Brain pericyte (primary cell): ENCODE measurements around the gene ALDH1A2.
"Not testable (repeated sequence)": the region's sequence is repeated elsewhere in the genome, so short reads cannot be mapped to it uniquely, and the experiment has no call there.

Experiments used
- DNase-seq: peaks from one replicate; pipeline ENCODE4 v3.0.0-alpha.2; 2012; ENCODE audit warnings: low read depth, low spot score

The ALDH1A2 gene

DNA sequence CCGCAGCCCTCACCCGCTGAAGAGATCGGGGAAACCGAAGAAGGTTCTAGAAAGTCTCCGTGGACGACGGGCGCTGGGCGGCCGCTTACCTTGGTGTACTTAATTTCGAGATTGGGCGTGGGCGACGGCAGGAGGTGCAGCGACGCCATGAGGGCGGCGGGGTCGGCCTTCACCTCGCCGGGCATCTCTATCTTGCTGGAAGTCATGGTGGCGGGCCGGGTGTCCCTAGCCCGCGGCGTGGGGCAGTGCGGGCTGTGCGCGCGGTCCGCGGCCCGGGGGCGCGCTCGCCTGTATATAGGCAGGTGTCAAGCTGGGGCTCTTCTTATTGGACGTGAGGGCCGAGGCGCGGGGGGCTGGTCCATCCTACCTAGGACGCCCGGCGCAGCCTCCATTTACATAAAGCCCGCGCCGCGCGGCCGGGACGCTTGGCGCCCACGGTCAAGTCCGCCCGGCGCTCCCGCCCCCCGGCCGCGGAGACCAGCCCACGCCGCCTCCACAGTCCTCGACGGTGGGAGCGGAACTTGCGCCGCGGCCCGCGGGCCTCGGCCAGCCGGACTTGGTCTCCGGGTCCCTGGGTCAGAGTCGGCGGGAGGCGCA is at the start of gene ALDH1A2:
Gene ALDH1A2 (minus strand): TSS at position 267 of the 597 bp plus-strand sequence. CDS start 61 bp downstream, at position 206.
- DNase-seq: no peak

DNA sequence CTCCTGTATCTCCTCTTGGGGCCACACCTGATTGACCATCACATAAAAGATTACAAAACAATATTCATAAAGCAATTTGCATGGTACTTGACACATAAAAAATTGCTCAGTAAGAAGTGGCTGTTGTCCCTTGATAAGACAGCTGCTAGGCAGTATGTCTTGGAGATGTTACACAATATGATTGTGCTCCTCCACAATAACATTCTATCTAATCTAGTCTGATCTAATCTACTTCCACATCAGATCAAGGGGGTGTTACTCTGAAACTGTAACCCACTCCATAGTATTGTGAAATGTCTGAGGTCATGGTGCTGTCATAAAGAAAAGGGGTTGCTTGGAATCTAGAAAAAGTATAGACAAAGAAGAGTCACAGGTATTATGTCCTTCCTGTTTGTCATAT is 49.3 kb upstream of the ALDH1A2 start:
- DNase-seq: no peak

DNA sequence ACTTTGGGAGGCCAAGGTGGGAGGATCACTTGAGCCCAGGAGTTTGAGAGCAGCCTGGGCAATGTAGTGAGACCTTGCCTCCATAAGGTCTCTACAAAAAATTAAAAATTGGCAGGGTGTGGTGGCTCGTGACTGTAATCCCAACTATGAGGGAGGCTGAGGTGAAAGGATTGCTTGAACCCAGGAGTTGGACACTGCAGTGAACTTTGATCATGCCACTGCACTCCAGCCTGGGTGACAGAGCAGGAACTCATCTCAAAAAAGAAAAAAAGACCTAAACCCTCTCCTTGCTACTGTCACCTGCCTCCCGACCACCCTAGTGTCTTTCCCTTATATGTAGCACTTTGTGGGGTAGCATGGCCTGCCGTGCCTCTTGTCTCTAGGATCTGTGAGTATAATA is 48.9 kb upstream of the ALDH1A2 start:
- DNase-seq: no peak

DNA sequence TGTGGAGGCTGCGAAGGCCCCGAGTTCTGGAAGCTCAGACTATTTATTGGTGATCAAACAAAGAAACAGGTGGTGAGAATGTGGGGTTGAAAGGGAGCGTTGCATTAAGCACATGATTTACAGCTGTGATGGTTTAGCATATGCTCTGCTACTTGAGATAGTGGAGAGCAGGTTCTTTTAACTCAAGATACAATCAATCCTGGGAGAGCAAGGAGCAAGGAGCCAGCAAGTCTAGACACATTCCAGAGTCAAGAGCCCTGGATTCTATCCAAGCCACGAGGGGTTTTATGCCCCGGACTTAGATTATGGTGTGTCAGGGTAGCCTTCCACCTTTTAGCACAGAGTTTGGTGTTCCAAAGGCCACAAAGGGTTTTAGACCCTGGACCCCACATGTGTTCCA is 47.8 kb upstream of the ALDH1A2 start:
- DNase-seq: not testable (repeated sequence)

DNA sequence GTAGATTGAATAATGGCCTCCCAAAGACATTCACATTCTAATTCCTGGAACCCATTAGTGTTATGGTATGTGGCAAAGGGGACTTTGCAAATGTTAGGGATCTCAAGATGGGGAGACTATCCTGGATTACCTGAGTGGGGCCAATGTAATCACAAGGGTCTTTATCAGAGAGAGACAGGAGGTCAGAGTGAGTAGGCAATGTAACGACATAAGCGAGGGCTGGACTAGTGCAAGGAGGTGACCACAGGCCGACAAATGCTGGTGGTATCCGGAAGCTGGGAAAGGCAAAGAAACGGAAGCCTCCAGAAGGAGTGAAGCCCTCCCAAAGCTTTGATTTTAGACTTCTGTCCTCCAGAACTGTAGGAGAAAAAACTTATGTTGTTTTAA is 46.2 kb upstream of the ALDH1A2 start:
- no peak for DNase-seq

DNA sequence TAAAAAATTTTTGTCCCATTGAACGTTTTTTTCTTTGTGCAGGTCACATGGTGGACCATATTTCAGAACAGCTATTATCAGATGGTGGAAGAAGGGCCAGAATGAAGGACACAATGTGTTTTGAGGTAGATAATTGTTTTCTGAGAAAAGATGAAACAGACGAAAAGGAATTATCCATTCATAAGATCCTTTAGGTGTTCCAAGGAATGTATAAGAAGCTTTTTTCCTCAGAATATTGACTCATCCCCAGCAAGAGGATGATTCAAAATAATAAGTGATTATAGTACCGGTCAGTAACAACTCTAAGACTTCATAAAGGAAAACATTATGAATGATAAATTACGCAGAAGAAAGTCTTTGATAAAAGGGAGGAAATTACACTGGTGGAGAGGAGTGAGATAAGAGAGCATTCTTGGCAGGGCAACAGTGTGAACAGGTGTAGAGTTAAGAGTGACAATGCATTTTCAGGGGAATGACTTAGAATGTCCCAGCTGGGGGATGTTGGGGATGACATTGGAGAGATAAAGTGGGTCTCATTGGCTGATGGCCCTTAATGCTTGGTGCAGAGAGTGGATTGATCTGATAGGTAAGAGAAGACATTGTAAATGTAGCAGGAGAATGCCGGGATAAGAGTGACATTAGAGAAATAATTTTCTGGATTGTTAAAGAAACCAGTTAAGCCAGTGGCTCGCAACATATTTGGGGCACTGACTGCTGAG is 45.6 kb upstream of the ALDH1A2 start:
- DNase-seq: no peak

DNA sequence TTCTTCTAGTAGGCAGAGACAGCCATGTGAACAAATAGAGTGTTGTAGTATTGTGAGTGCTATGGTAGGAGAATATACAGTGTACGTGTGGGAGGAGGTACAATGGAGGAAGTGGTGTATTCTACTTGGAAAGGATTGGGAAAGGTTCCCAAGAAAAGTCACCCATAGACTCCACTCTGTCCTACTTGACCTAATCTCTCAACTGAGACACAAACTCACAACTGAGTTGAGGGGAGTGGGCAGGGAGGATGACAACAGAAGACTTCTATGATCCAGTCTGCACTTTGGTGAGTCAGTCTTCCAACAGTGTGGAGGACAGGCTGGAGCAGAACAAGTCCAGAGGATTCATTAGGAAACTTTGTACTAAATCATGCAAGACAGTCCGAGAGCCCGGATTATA is 43.9 kb upstream of the ALDH1A2 start:
- DNase-seq: no peak

DNA sequence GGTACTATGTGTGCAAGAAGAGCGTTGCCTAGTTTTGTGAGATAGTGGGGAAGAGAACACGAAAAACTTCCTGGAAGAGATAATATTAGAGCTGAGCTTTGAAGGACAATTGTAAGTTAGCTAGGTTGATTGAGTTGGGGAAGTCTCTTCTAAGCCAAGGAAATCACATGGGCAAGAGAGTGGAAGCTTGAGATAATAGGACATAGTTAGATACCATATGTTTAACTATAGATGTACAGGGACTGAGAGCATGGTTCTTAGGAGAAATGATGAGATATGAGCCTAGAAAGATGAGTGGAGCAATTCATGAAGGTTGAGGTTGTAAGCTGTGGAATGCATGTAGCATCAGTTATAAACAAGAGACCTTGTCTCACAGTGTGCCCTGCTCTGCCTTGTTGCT is 42.6 kb upstream of the ALDH1A2 start:
- DNase-seq: no peak

DNA sequence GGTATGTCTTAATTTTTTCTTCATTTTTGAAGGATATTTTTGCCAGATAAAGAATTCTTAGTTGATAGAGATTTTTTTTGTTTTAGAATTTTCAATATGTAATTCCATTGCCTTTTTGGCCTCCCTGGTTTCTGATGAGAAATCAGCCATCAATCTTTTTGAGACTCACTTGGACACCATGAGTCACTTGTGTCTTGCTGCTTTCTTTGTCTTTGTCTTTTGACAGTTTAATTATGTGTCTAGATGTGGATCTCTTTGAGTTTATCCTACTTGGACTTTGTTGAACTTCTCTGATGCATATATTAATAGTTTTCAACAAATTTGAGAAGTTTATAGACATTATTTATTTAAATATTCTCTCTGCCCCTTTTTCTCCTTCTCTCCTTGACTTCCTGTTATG is 38.0 kb upstream of the ALDH1A2 start:
- no peak for DNase-seq

DNA sequence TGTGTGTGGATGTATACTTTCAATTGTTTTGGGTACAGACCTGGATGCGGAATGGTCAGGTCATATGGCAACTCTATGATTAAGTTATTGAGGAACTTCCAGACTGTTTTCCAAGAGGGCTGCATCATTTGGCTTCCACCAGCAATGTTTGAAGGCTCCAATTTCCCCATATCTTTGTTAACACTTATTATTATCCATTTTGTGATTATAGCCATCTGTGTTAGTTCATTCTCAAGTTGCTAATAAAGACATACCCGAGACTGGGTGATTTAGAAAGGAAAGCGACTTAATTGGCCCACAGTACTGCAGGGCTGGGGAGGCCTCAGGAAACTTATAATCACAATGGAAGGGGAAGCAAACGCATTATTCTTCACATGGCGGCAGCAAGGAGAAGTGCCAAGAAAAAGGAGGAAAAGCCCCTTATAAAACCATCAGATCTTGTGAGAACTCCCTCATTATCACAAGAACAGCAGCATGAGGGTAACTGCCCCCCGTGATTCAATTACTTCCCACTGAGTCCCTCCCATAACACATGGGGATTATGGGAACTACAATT is 31.1 kb upstream of the ALDH1A2 start:
- DNase-seq: no peak

DNA sequence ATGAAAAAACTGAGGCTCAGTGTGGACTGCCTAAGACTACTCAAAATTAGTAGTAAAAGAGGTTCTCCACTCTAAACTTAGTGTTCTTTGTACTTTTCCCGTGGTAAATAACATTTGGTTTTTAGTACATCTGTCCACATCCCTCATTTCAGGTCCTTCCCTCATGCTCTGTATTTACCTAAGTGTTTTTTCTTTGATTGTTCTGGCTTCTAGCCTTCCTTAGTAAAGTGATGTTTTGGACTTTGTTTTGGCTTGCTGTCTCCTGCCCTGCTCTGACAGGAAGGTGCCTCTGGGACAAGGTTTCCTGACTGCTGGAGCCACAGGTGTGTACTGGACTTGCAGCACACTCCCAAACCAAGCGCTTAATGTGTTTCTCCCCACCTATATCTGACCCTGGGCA is 29.9 kb upstream of the ALDH1A2 start:
- DNase-seq: no peak

DNA sequence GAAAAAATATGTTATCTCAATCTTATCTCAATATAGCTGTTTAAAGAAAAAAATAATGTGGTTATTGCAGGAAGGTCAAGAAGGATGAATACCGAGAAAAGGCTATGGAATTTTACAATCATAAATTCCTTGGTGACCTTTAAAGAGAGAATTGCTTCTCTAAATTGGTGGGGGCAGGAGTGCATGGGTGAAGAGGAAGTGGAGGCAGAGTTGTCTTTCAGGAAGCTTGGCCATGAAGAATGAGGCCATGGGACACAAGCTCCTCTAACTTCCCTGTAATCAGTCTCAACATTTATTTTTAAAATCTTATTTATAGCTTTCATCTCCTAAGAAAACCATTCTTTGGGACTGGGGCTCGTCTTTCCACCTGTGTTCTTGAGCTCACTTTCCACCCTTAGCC is 22.4 kb upstream of the ALDH1A2 start:
- no peak for DNase-seq

DNA sequence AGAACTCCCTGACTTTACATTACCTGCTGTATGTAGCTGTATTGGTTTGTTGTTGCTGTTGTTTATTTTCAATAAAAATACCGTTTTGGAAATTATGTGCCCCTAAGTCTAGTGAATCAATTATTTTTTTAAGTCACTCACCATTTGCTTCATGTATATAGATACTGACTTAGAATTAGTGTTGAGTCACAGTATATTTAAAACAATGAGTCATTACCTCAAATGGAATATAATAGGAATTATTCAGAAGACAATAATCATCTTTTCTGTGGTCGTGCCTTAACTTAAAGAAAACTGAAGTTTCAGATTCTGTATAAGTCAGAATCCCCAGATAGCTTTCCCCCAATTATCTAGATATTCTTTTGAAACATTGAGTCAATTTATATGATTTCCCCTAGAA is 21.0 kb upstream of the ALDH1A2 start:
- DNase-seq: no peak

DNA sequence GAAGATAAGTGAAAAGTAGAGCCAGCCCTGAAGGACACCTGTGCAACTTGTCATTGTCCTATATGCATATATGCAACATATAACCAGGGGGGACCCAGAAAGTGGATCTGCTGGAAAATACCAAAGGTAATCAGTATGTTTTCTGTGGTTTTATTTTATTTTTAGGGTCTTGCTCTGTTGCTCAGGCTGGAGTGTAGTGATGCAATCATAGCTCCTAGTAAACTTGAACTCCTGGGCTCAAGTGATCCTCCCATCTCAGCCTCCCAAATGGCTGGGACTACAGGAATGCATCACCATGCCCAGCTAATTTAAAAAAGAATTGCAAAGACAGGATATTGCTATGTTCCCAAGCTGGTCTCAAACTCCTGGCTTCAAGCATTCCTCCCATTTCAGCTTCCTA is 18.0 kb upstream of the ALDH1A2 start:
- DNase-seq: no peak

DNA sequence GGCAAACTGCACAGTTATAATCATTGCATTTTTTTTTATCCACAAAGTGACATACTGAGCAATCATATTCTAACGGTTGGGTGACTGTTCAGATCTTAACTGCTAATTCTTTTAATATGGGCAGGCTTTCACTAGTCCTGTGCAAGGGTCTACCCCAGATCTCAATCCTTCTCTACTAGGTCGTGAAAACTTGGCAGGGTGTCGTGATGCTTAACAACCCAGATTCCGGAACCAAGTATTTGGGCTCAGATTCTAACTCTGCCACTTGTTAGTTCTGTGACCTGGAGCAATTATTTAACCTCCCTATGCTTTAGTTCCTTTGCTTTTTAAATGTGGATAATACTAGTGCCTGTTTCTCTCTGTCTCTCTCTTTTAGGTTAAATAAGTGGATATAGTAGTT is 16.4 kb upstream of the ALDH1A2 start:
- DNase-seq: no peak

DNA sequence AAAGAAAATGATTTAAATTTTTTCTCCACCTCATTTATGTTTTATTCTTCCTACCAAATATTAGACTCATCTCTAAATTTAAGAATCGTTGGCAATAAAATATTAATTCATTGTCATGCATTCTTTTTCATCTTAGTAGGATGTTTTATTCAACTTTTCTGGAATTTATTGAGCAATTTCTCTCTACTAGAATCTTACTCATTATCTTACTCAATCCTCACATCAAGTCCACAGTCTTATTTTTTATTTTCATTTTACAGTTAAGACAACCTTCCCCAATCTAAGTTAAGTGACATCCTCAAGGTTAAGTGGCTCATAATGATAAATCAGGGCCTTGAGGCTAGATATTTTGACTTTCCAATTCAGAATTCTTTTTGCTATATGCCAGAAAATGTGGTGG is 15.9 kb upstream of the ALDH1A2 start:
- DNase-seq: no peak

DNA sequence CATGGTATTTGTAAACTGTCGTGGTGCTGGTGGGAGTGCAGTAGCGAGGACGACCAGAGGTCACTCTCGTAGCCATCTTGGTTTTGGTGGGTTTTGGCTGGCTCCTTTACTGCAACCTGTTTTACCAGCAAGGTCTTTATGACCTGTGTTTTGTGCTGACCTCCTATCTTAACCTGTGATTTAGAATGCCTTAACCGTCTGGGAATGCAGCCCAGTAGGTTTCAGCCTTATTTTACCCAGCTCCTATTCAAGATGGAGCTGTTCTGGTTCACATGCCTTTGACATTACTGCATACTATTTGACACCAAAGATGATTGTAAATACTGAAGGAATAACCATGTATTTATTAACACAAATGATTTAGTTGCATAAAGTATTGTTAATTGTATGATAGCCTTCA is 15.4 kb upstream of the ALDH1A2 start:
- DNase-seq: not testable (repeated sequence)

DNA sequence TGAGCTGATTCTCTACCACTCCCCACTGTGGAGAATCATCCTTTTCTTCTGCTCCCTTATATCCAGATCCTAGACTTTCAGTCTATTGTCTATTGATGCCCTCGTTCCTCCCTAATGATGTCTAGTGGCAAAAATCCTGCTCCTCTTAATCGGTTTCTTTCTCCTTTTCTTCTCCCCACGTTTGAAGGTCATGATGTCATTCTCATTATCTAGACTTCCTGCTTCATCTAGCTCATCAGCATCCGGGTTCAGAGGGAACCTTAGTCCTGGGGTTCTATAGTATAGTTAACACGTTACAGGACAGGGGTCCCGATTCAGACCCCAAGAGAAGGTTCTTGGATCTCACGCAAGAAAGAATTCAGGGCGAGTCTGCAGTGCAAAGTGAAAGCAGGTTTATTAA is 14.9 kb upstream of the ALDH1A2 start:
- DNase-seq: no peak

DNA sequence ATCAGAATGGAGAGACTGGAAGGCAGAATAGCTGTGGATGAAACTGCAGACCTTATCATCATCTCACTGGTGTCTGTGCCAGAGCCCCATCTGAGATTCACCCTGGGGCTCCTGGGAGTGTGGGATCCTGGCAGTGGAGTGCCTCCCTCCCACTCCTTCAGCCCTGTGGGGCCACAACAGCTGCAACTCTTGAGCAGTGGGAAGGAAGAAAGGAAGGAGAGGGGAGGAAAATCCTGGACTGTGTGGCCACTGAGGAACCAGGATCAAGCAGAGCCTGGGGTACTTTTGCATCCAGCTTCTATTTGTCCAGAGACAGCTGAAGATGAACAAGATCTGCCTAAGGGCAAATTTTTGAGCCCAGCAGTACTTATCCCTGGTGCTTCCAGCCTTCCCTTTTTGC is 13.1 kb upstream of the ALDH1A2 start:
- DNase-seq: no peak

DNA sequence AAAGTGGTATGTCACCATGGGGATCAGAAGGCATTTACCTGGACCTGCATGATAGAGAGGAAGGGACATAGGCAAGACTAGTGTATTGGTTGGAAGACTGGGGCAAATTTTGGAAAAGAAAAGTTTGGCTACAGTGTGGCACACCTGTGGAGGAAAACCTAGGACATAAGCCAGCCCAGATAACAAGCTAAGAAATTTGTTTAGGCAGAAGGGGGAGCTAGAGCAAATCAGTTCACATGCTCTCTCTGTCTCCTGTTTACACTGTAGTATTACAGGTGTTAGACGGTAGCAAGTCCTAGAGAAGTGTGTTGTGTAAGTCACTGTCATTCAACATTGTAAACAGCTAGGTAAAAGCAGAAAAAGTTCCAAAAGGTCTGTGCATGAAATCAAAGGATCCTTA is 11.9 kb upstream of the ALDH1A2 start:
- DNase-seq: no peak

DNA sequence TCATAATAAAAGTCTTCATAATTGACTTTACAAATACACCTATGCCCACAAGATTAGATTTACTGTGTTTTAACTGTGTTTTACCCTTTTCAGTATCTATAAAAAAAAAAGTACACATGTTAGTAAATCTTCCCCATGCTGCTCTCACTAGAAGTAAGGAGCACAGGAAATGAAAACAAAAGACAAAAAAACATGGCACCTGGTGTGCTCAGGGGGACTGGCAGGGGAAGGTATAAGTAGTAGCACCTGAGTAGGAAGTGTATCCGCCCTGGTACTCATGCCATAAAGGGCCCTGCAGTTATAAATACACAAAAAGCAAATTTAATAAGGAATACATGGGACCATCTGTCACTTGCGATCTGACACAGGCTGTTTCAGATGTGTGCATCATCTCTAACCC is 8.9 kb upstream of the ALDH1A2 start:
- DNase-seq: no peak

DNA sequence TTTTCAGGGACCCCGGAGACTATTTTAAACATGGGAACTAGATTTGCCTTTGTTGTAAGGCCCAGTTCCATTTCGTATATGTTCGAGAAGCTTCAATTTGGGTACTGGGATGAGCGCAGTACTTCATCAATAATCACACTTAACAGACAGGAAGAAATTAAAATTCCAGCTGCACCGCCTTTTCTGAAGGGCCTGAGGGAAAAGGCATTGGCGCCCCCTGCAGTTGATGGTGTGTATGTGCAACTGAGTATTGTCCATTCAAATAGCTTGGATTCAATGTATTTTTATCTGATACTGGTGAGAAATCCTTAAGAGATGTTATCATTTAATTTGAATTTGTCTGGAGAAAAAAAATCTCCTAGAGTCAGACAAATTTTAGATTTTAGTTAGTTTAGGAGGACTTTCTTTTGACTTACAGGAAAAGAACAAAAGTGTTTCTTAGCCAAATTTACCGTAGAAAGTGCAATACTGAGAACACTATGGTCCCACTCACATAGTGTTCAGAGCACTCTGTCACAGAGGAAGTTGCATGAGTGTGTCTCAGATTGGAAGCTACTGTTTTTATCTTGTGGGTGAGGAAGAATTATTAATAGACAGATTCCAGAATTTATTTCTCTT is 5.4 kb upstream of the ALDH1A2 start:
- peak; percentile 25 for DNase-seq

DNA sequence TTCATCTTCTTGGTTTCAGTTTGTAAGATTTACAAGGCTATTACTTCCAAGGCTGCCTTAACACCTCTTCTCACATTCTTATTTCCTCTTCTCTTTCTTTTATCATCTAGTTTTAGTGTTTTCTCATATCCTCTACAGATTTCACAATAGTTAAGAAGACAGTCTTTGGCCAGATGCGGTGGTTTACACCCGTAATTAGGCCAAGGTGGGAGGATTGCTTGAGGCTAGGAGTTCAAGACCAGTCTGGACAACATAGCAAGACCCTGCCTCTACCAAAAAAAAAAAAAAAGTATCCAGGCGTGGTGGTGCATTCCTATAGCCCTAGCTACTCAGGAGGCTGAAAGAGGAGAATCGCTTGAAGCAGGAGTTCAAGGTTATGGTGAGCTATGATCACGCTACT is 3.5 kb upstream of the ALDH1A2 start:
- DNase-seq: no peak
